ENCODE data around the gene GRB10. TPM values are rescaled to one million over a fixed set of nuclear protein-coding genes. Genes with fewer than 3 reads are reported as not detected.

Gene GRB10
- total and polyA plus RNA-seq, 4 donors: 10.7 to 53.1 (median 17.5) TPM

DNA sequence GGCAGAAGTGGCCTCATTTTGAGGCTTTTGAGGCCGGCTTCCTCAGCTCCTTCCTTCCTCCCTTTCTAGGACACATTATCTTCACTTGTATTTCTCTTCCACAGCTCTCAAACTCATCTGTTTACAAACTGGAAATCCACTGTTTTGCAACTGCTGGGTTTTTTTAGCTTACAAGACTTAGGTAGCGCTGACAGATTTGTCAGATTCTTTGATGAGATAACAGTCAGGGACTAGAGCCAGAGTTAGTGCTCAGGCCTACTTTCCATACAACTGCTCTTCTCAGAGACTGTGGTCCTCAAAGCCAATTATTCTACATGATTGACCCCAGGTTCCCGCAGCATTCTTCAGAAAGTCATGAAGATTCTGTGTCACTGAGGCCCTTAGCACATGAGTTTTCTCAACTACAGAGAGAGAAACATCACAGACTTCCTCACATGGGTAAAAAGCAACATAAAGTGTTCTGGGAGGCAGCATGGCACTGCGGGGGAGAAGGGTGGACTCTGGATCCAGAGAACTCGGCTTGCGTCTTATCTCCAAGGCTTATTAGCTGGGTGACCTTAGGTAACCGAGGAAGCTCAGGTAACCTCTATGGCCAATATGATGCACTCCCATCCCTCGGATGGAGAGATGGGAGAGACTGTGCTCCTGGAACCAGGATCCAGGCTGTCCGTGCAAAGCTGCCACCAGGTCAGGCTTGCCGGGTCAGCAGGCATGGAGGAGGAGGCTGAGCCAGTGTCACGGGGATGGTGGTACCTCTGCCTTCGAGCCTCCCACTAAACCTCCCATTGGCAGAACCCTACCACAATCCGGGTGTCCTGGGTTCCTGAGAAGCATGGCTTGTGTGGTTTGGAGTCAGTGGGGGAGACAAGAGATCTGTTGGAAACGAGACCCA is 228.0 kb downstream of the GRB10 start:
- no peaks in the 10 kb centered on the region for H3K27me3 ChIP-seq (ENCODE audit: control insufficient read depth in 4 of 4, insufficient read depth in 4 of 4, low read length in 3 of 4)
- H3K27ac ChIP-seq (ENCODE audit: low read depth in 1 of 2, low read length in 2 of 2): no peak overlapping the region
- H3K9ac ChIP-seq (ENCODE audit: low read depth in 1 of 2, low read length in 2 of 2): no peak overlapping the region
- no peak overlapping the region for H3K4me3 ChIP-seq (ENCODE audit: low read depth in 1 of 3, low read length in 3 of 3)
- DNase-seq (ENCODE audit: low spot score): no peak
- no peaks in the 10 kb centered on the region for H3K36me3 ChIP-seq (ENCODE audit: control insufficient read depth in 4 of 4, insufficient read depth in 3 of 4, low read depth in 1 of 4, low read length in 3 of 4)
- WGBS: 87% methylated on average over 14 of the region's 14 CpGs
- H3K4me1 ChIP-seq (ENCODE audit: control insufficient read depth in 4 of 4, insufficient read depth in 4 of 4, low read length in 3 of 4): peaks cover 0 to 19% (median 6%) of the 10 kb centered on the region in 4 donors
- TF ChIP-seq EGR1 (IDR thresholded peaks at IDR 0.05; ENCODE audit: low read depth in 2 of 2) (no peak), FOXA1 (IDR thresholded peaks at IDR 0.05) (no peak), HNF4G (IDR thresholded peaks at IDR 0.05) (no peak), JUND (IDR thresholded peaks at IDR 0.05) (no peak), GABPA (IDR thresholded peaks at IDR 0.05 in 1 of 2, conservative IDR thresholded peaks at IDR 0.05 in 1 of 2) (no peak), FOXA2 (IDR thresholded peaks at IDR 0.05) (no peak), TAF1 (conservative IDR thresholded peaks at IDR 0.05) (no peak), NR2F2 (IDR thresholded peaks at IDR 0.05) (no peak), RXRA (IDR thresholded peaks at IDR 0.05) (no peak), YY1 (IDR thresholded peaks at IDR 0.05) (no peak), HNF4A (conservative IDR thresholded peaks at IDR 0.05) (no peak), RAD21 (IDR thresholded peaks at IDR 0.05) (no peak), SP1 (IDR thresholded peaks at IDR 0.05) (no peak)
- TF ChIP-seq, protein P1, sequence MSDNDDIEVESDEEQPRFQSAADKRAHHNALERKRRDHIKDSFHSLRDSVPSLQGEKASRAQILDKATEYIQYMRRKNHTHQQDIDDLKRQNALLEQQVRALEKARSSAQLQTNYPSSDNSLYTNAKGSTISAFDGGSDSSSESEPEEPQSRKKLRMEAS (IDR thresholded peaks at IDR 0.05): no peak
- TF ChIP-seq, protein P2, sequence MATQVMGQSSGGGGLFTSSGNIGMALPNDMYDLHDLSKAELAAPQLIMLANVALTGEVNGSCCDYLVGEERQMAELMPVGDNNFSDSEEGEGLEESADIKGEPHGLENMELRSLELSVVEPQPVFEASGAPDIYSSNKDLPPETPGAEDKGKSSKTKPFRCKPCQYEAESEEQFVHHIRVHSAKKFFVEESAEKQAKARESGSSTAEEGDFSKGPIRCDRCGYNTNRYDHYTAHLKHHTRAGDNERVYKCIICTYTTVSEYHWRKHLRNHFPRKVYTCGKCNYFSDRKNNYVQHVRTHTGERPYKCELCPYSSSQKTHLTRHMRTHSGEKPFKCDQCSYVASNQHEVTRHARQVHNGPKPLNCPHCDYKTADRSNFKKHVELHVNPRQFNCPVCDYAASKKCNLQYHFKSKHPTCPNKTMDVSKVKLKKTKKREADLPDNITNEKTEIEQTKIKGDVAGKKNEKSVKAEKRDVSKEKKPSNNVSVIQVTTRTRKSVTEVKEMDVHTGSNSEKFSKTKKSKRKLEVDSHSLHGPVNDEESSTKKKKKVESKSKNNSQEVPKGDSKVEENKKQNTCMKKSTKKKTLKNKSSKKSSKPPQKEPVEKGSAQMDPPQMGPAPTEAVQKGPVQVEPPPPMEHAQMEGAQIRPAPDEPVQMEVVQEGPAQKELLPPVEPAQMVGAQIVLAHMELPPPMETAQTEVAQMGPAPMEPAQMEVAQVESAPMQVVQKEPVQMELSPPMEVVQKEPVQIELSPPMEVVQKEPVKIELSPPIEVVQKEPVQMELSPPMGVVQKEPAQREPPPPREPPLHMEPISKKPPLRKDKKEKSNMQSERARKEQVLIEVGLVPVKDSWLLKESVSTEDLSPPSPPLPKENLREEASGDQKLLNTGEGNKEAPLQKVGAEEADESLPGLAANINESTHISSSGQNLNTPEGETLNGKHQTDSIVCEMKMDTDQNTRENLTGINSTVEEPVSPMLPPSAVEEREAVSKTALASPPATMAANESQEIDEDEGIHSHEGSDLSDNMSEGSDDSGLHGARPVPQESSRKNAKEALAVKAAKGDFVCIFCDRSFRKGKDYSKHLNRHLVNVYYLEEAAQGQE (IDR thresholded peaks at IDR 0.05): no peak
- TF ChIP-seq, protein P3, sequence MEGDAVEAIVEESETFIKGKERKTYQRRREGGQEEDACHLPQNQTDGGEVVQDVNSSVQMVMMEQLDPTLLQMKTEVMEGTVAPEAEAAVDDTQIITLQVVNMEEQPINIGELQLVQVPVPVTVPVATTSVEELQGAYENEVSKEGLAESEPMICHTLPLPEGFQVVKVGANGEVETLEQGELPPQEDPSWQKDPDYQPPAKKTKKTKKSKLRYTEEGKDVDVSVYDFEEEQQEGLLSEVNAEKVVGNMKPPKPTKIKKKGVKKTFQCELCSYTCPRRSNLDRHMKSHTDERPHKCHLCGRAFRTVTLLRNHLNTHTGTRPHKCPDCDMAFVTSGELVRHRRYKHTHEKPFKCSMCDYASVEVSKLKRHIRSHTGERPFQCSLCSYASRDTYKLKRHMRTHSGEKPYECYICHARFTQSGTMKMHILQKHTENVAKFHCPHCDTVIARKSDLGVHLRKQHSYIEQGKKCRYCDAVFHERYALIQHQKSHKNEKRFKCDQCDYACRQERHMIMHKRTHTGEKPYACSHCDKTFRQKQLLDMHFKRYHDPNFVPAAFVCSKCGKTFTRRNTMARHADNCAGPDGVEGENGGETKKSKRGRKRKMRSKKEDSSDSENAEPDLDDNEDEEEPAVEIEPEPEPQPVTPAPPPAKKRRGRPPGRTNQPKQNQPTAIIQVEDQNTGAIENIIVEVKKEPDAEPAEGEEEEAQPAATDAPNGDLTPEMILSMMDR (IDR thresholded peaks at IDR 0.05; ENCODE audit: low read depth, low read length, missing input control): no peak
- TF ChIP-seq, protein P4, sequence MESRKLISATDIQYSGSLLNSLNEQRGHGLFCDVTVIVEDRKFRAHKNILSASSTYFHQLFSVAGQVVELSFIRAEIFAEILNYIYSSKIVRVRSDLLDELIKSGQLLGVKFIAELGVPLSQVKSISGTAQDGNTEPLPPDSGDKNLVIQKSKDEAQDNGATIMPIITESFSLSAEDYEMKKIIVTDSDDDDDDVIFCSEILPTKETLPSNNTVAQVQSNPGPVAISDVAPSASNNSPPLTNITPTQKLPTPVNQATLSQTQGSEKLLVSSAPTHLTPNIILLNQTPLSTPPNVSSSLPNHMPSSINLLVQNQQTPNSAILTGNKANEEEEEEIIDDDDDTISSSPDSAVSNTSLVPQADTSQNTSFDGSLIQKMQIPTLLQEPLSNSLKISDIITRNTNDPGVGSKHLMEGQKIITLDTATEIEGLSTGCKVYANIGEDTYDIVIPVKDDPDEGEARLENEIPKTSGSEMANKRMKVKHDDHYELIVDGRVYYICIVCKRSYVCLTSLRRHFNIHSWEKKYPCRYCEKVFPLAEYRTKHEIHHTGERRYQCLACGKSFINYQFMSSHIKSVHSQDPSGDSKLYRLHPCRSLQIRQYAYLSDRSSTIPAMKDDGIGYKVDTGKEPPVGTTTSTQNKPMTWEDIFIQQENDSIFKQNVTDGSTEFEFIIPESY (IDR thresholded peaks at IDR 0.05): no peak
- H3K9me3 ChIP-seq (ENCODE audit: control insufficient read depth in 4 of 4, low read length in 3 of 4): no peaks in the 10 kb centered on the region
